Osteoblast (primary cell): ENCODE measurements around the gene PROC. TPM values are rescaled to one million over a fixed set of nuclear protein-coding genes. Genes with fewer than 3 reads are reported as not detected.

Experiments
- DNase-seq: peaks from one replicate; pipeline ENCODE4 v3.0.0; 2011; ENCODE audit warnings: low spot score, mixed read lengths; ENCODE audit not compliant: insufficient read length; ENCODE audit errors: missing footprints
- H2AFZ ChIP-seq: 2 replicates; pipeline ENCODE4 v1.6.0; 2011; ENCODE audit warnings: mild to moderate bottlenecking, low read length
- H3K27ac ChIP-seq: 2 replicates; pipeline ENCODE4 v1.5.1; 2011; ENCODE audit warnings: mild to moderate bottlenecking, low read depth, low read length, moderate library complexity
- H3K27me3 ChIP-seq: 2 replicates; pipeline ENCODE4 v1.6.0; 2012; ENCODE audit warnings: mild to moderate bottlenecking, control low read depth, inconsistent platforms, low read length, moderate library complexity; ENCODE audit not compliant: insufficient read depth
- H3K36me3 ChIP-seq: 2 replicates; pipeline ENCODE4 v1.5.1; 2011; ENCODE audit warnings: mild to moderate bottlenecking, low read length, control low read depth, moderate library complexity; ENCODE audit not compliant: insufficient read depth
- H3K4me1 ChIP-seq: 2 replicates; pipeline ENCODE4 v1.5.1; 2011; ENCODE audit warnings: mild to moderate bottlenecking, low read length, control low read depth, moderate library complexity; ENCODE audit not compliant: insufficient read depth
- H3K4me2 ChIP-seq: 2 replicates; pipeline ENCODE4 v1.6.0; 2011; ENCODE audit warnings: mild to moderate bottlenecking, low read length; ENCODE audit not compliant: insufficient read depth
- H3K4me3 ChIP-seq: fragments of 200-600 bp; sonication (generic); 3 replicates; pipeline ENCODE4 v1.5.1; 2012; ENCODE audit warnings: mild to moderate bottlenecking, low read length, inconsistent platforms; ENCODE audit not compliant: insufficient read depth
- H3K79me2 ChIP-seq: 2 replicates; pipeline ENCODE4 v1.6.0; 2012; ENCODE audit warnings: mild to moderate bottlenecking, low read length, control low read depth, inconsistent platforms; ENCODE audit not compliant: insufficient read depth
- H3K9me3 ChIP-seq: 2 replicates; pipeline ENCODE4 v1.5.1; 2011; ENCODE audit warnings: low read depth, low read length, control low read depth
- H4K20me1 ChIP-seq: 2 replicates; pipeline ENCODE4 v1.6.0; 2012; ENCODE audit warnings: mild to moderate bottlenecking, low read length, control low read depth; ENCODE audit not compliant: insufficient read depth
- total RNA-seq: library from RNA; depleted of rRNA; stranded (reverse); fragments of >200 nt; gene quantifications from 2 replicates; pipeline ENCODE4 v1.2.3, GENCODE V29; 2012
- TF ChIP-seq, protein P1 (sequence below): IDR thresholded peaks from 2 replicates; pipeline ENCODE4 v1.5.1; 2011; ENCODE audit warnings: mild to moderate bottlenecking, low read depth, low read length, moderate library complexity; ENCODE audit errors: extremely low read depth

Gene PROC
- total RNA-seq, 1 donor = not detected

DNA sequence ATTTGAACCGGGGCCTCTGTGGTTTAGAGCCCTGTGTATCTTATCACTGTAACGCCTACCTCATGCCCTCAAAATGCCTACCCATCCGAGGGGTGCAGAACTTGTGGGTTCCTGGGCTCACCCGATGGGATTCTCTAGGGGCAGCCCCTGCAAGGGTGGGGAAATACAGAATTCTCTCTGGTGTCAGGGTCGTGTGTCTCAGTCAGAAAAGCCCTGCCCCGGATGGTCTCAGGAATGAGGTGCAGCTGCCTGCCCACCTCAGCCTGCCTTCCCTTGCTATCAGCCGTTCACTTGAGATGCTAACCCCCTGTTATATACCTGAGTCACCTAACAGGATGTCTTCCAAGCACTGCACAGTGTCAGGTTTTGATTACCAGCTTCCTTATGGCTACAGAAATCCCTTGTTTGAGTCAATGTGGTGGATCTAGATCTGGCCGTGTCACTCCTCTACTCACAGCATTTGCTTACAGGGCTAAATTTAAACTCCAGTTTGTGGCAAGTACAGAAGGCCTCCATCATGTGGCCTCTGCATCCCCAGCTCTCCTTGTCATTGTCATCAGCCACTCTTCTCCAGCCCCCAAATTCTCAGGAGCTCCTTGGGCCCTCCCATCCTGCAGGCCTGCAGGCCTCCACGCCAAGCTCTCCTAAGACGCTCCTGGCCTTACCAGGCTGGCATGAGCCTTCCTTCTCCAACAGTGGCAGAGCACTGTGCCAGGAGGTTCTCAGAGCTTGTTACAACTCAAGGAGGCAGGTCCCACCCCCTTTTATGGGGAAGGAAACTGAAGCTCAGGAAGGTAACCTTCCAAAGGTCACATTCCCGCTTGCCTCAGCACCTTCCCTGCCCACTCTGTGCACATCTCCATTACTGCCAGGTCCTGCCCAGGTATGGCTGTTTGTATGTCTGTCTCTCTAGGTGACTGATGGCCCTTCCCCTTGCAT lies 16.2 kb upstream of the PROC start:
- Histone ChIP-seq H2AFZ (peak overlapping the region; percentile 48), H3K36me3 (no peaks in the 10 kb centered on the region), H3K79me2 (no peaks in the 10 kb centered on the region), H3K4me1 (peaks cover 12% of the 10 kb centered on the region), H3K9me3 (no peaks in the 10 kb centered on the region), H3K4me2 (no peak overlapping the region), H4K20me1 (no peaks in the 10 kb centered on the region), H3K4me3 (no peak overlapping the region), H3K27me3 (no peaks in the 10 kb centered on the region), H3K27ac (no peak overlapping the region)
- no peak for DNase-seq
- TF ChIP-seq, protein P1, sequence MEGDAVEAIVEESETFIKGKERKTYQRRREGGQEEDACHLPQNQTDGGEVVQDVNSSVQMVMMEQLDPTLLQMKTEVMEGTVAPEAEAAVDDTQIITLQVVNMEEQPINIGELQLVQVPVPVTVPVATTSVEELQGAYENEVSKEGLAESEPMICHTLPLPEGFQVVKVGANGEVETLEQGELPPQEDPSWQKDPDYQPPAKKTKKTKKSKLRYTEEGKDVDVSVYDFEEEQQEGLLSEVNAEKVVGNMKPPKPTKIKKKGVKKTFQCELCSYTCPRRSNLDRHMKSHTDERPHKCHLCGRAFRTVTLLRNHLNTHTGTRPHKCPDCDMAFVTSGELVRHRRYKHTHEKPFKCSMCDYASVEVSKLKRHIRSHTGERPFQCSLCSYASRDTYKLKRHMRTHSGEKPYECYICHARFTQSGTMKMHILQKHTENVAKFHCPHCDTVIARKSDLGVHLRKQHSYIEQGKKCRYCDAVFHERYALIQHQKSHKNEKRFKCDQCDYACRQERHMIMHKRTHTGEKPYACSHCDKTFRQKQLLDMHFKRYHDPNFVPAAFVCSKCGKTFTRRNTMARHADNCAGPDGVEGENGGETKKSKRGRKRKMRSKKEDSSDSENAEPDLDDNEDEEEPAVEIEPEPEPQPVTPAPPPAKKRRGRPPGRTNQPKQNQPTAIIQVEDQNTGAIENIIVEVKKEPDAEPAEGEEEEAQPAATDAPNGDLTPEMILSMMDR = no peak

DNA sequence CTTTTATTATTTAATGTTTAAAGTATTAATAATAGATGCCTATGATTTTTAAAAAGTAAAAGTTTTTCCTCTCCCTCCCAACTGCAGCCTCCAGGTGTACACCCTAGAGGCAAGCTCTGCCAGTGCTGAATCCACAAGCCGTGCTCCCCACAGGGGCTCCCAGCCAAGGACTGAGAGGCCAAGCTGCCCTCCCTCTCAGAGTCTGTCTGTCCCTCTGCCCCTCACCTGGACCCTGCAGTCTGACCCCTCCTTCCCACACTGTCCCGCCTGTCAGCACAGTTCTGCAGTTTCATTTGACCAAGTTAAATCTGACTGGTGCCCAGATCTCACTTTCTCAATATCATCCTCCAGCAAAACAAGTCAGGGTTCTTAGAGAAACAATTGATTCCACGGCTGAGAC lies 14.8 kb upstream of the PROC start:
- Histone ChIP-seq H3K27me3 (no peaks in the 10 kb centered on the region), H3K4me2 (no peak overlapping the region), H3K27ac (no peak overlapping the region), H3K79me2 (no peaks in the 10 kb centered on the region), H3K4me1 (peaks cover 12% of the 10 kb centered on the region), H3K36me3 (no peaks in the 10 kb centered on the region), H3K4me3 (no peak overlapping the region), H2AFZ (no peak overlapping the region), H4K20me1 (no peaks in the 10 kb centered on the region), H3K9me3 (no peaks in the 10 kb centered on the region)
- TF ChIP-seq, protein P1 = no peak
- no peak for DNase-seq

DNA sequence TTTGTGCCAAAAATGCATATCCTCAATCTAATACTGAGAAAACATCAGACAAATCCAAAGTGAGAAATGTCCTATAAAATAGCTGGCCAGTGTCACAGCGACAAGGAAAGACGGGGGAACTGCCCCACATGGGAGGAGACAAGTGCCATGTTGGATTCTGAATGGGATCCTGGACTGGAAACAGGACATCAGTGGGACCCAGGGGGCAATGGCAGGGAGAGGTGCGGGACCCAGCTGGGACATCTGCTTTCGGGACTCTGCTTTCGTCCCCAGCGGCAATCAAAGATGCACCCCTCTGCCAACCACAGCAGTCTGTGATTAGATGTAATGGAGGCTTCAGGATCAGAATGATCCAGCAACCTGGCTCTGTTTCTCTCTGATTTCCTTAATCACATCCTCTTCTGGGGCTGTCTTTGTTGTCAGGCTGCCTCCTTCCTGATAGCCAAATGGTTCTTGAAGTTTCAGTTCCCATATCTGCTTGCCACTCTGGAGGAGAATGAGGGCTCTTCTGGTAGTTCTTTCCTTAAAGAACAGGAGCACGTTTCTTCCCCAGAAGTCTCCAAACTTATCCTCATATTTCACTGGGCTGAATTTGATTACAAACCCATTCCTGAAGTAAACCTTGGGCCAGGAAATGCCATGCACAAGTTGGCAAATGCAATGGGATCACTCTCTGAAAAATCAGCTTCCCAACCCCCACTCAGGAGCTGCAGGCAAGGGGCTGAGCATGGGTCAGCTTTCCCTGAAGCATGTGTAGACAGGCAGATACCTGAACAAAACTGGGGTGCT lies 13.6 kb upstream of the PROC start:
- no peaks in the 10 kb centered on the region for H3K36me3 ChIP-seq
- H2AFZ ChIP-seq = no peak overlapping the region
- no peaks in the 10 kb centered on the region for H3K79me2 ChIP-seq
- H4K20me1 ChIP-seq = no peaks in the 10 kb centered on the region
- peaks cover 12% of the 10 kb centered on the region for H3K4me1 ChIP-seq
- no peak overlapping the region for H3K4me2 ChIP-seq
- TF ChIP-seq, protein P1 = no peak
- peak; percentile 68 for DNase-seq
- no peak overlapping the region for H3K4me3 ChIP-seq
- H3K9me3 ChIP-seq = no peaks in the 10 kb centered on the region
- no peak overlapping the region for H3K27ac ChIP-seq
- no peaks in the 10 kb centered on the region for H3K27me3 ChIP-seq

DNA sequence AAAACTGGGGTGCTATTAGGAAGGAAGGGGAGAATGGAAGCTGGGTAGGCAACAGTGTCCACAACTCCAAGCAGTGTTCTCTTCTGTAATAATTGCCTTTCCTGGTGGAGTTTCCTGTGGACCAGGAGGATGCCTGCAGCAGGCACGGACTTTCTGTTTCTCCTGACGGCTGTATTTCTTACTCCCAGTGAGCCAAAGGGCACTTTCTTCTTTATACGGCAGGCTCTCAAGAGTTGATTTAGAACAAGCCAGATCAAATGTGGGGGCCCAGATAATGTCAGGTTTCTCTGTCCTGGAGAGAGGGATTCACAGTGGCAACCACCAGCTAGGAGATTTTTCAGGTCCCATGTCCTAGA lies 13.0 kb upstream of the PROC start:
- no peaks in the 10 kb centered on the region for H3K36me3 ChIP-seq
- no peak overlapping the region for H3K4me3 ChIP-seq
- no peak overlapping the region for H2AFZ ChIP-seq
- no peaks in the 10 kb centered on the region for H4K20me1 ChIP-seq
- no peaks in the 10 kb centered on the region for H3K9me3 ChIP-seq
- H3K27ac ChIP-seq = no peak overlapping the region
- DNase-seq = no peak
- H3K4me1 ChIP-seq = peaks cover 16% of the 10 kb centered on the region
- H3K27me3 ChIP-seq = no peaks in the 10 kb centered on the region
- TF ChIP-seq, protein P1 = no peak
- H3K79me2 ChIP-seq = no peaks in the 10 kb centered on the region
- H3K4me2 ChIP-seq = no peak overlapping the region
